ENCODE measurements around the gene GALNT9.

- no peak for TF ChIP-seq CTCF (IDR thresholded peaks at IDR 0.05; ENCODE audit: borderline replicate concordance, extremely low read depth, low read length, poor library complexity, severe bottlenecking)
- TF ChIP-seq EZH2 (IDR thresholded peaks at IDR 0.05; ENCODE audit: borderline replicate concordance, low read depth, low read length, severe bottlenecking), result no peak
These were observed 30.2 kb upstream of the GALNT9 start for GRCh38 chr12:132359551-132359950.

Measured in DND-41 (cell line).